HG03159 (cell line): ENCODE results near the gene DCDC2C.

Experiments used
- ATAC-seq: cut with Tn5 transposase; IDR thresholded peaks from one replicate; pipeline ENCODE4 v1.9.1; 2021; ENCODE audit warnings: mild to moderate bottlenecking, moderate library complexity; ENCODE audit not compliant: unreplicated experiment

The DCDC2C gene

GRCh38 chr2:3672861-3673678 is 30.3 kb upstream of the DCDC2C start:
- no peak for ATAC-seq

- no peak for ATAC-seq
These were observed 29.1 kb upstream of the DCDC2C start for GRCh38 chr2:3674066-3674845.

- ATAC-seq = no peak
These were observed 27.7 kb upstream of the DCDC2C start for GRCh38 chr2:3675687-3676086.

- no peak for ATAC-seq
These were observed 25.9 kb upstream of the DCDC2C start for GRCh38 chr2:3677436-3677835.

- ATAC-seq = no peak
These were observed 25.2 kb upstream of the DCDC2C start for GRCh38 chr2:3678212-3678611.

- no peak for ATAC-seq
These were observed 24.2 kb upstream of the DCDC2C start for GRCh38 chr2:3679180-3679579.

GRCh38 chr2:3679616-3680393 is 23.6 kb upstream of the DCDC2C start:
- ATAC-seq = no peak

- ATAC-seq = no peak
These were observed 22.6 kb upstream of the DCDC2C start for GRCh38 chr2:3680548-3681345.

GRCh38 chr2:3681625-3682024 is 21.8 kb upstream of the DCDC2C start:
- no peak for ATAC-seq

- no peak for ATAC-seq
These were observed 20.6 kb upstream of the DCDC2C start for GRCh38 chr2:3682811-3683210.

- no peak for ATAC-seq
These were observed 19.5 kb upstream of the DCDC2C start for GRCh38 chr2:3683748-3684454.

GRCh38 chr2:3689998-3690748 is 13.2 kb upstream of the DCDC2C start:
- no peak for ATAC-seq

GRCh38 chr2:3692375-3692774 is 11.0 kb upstream of the DCDC2C start:
- ATAC-seq = no peak

- ATAC-seq = no peak
These were observed 6.8 kb upstream of the DCDC2C start for GRCh38 chr2:3696545-3696944.

GRCh38 chr2:3701071-3701470 is 2.3 kb upstream of the DCDC2C start:
- ATAC-seq = no peak

GRCh38 chr2:3703757-3704355 is 481 bp downstream of the DCDC2C start:
- no peak for ATAC-seq

GRCh38 chr2:3704692-3705091 is 1.3 kb downstream of the DCDC2C start:
- no peak for ATAC-seq

GRCh38 chr2:3705782-3706181 is 2.4 kb downstream of the DCDC2C start:
- no peak for ATAC-seq

- ATAC-seq = no peak
These were observed 3.5 kb downstream of the DCDC2C start for GRCh38 chr2:3706892-3707291.
